IMR-90 (cell line): ENCODE data around the gene CLEC20A.

Source experiments
- CEBPB ChIP-seq: IDR thresholded peaks from 2 replicates; pipeline ENCODE4 v1.6.1; 2012; ENCODE audit warnings: low read depth, low read length, improper control_type of control experiment
- FOS ChIP-seq: fragments of 150-350 bp; IDR thresholded peaks from 2 replicates; pipeline ENCODE4 v1.6.1; 2016; ENCODE audit warnings: low read depth, low read length
- MXI1 ChIP-seq: IDR thresholded peaks from 2 replicates; pipeline ENCODE4 v1.6.1; 2012; ENCODE audit warnings: low read depth, mild to moderate bottlenecking, low read length, moderate library complexity, borderline replicate concordance
- RCOR1 ChIP-seq: IDR thresholded peaks from 2 replicates; pipeline ENCODE4 v1.6.1; 2012; ENCODE audit warnings: mild to moderate bottlenecking, low read length, improper control_type of control experiment; ENCODE audit not compliant: insufficient replicate concordance
- SMC3 ChIP-seq: fragments of 150-350 bp; IDR thresholded peaks from 2 replicates; pipeline ENCODE4 v1.6.1; 2016; ENCODE audit warnings: low read depth, mild to moderate bottlenecking, antibody characterized with exemption, low read length, moderate library complexity
- TF ChIP-seq, protein P1 (sequence below): fragments of 150-350 bp; IDR thresholded peaks from 2 replicates; pipeline ENCODE4 v1.6.1; 2016; ENCODE audit warnings: low read depth, mild to moderate bottlenecking, low read length, moderate library complexity, borderline replicate concordance
- TF ChIP-seq, protein P2 (sequence below): conservative IDR thresholded peaks from 2 replicates; pipeline ENCODE4 v1.5.1; 2012; ENCODE audit warnings: mild to moderate bottlenecking, low read depth, low read length, improper control_type of control experiment

DNA sequence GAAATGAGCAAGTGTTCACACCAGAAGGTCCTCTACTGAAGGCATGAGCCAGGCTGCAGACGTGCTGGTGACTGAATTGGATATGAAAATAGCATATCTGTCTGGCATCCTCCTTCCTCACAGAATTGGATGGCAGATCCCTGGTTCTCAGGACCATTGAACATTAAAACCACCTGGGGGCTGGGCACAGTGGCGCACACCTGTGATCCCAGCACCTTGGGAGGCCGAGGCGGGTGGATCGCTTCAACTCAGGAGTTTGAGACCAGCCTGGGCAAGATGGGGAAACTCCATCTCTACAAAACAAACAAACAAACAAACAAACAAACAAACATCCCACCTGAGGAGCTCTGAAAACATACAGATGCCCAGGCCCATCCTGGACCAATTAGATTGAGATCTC, 39.6 kb upstream of the CLEC20A start:
- TF ChIP-seq SMC3, result no peak
- TF ChIP-seq, protein P1, sequence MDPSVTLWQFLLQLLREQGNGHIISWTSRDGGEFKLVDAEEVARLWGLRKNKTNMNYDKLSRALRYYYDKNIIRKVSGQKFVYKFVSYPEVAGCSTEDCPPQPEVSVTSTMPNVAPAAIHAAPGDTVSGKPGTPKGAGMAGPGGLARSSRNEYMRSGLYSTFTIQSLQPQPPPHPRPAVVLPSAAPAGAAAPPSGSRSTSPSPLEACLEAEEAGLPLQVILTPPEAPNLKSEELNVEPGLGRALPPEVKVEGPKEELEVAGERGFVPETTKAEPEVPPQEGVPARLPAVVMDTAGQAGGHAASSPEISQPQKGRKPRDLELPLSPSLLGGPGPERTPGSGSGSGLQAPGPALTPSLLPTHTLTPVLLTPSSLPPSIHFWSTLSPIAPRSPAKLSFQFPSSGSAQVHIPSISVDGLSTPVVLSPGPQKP, result no peak
- TF ChIP-seq RCOR1, result no peak
- TF ChIP-seq, protein P2, sequence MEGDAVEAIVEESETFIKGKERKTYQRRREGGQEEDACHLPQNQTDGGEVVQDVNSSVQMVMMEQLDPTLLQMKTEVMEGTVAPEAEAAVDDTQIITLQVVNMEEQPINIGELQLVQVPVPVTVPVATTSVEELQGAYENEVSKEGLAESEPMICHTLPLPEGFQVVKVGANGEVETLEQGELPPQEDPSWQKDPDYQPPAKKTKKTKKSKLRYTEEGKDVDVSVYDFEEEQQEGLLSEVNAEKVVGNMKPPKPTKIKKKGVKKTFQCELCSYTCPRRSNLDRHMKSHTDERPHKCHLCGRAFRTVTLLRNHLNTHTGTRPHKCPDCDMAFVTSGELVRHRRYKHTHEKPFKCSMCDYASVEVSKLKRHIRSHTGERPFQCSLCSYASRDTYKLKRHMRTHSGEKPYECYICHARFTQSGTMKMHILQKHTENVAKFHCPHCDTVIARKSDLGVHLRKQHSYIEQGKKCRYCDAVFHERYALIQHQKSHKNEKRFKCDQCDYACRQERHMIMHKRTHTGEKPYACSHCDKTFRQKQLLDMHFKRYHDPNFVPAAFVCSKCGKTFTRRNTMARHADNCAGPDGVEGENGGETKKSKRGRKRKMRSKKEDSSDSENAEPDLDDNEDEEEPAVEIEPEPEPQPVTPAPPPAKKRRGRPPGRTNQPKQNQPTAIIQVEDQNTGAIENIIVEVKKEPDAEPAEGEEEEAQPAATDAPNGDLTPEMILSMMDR, result no peak
- no peak for TF ChIP-seq MXI1
- TF ChIP-seq FOS, result no peak
- no peak for TF ChIP-seq CEBPB
